ENCODE data around the gene CBX6. TPM values are rescaled to one million over a fixed set of nuclear protein-coding genes. Genes with fewer than 3 reads are reported as not detected.

Gene CBX6
- total and polyA plus RNA-seq, 9 of the 15 experiments (the other 6 are each of a cell fraction or from before 2014, with no cell fraction given): 0.75 to 31.6 (median 8.0) TPM

DNA sequence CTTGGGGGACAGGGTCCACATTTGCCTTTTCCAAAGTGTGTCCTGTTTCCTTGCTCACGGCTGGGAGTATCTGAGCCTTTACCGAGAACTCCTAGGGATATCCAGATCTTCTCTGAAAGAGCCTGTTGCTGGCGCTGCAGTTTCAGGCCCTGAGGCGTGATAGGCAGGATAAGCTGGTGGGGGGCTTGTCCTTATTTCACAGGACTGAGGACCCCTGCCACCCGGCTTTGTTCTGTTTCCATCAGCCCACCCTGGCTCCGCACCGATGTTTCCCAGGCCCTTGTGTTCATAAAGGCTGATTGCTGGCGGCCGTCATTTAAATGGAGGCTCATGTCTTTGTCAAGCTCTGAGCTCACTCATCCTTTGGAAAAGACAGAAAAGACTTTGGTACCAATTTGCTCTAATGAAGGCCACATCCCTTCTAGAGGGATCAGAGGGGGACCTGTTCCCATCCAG, 18.8 kb downstream of the CBX6 start:
- intact Hi-C loops (cut with micrococcal nuclease) (no loop called here), in situ Hi-C loops (cut with MboI) (loop anchor here (5.0 kb wide), 1 partner anchor 86 kb away; no protein-coding TSS in a partner anchor)
- Histone ChIP-seq H3K36me3 (ENCODE audit: control insufficient read depth, insufficient read depth, low read length) (no peaks in the 10 kb centered on the region), H3K4me2 (ENCODE audit: insufficient read depth, low read length) (no peak overlapping the region), H4K20me1 (replicated peaks; ENCODE audit: control insufficient read depth, insufficient read depth, low read length) (no peaks in the 10 kb centered on the region), H3K9me1 (ENCODE audit: control insufficient read depth, insufficient read depth, low read length) (no peaks in the 10 kb centered on the region), H3K4me3 (no peak overlapping the region), H3K79me2 (ENCODE audit: control insufficient read depth, insufficient read depth, low read length) (no peaks in the 10 kb centered on the region), H3K27me3 (ENCODE audit: control insufficient read depth in 2 of 2, insufficient read depth in 2 of 2, low read length in 2 of 2) (no peaks in the 10 kb centered on the region), H3K27ac (ENCODE audit: extremely low read depth, low read depth, low read length) (no peak overlapping the region), H3K4me1 (replicated peaks in 1 of 2; ENCODE audit: control insufficient read depth in 2 of 2, insufficient read depth in 2 of 2, low read length in 2 of 2) (peaks cover 0 to 16% of the 10 kb centered on the region in 2 experiments; a peak in 2 of 5 replicates), H2AFZ (ENCODE audit: low read depth, low read length) (no peak overlapping the region), H3K9ac (ENCODE audit: insufficient read depth in 1 of 2, low read depth in 2 of 2, low read length in 2 of 2) (no peak overlapping the region), H3K9me3 (replicated peaks; ENCODE audit: control insufficient read depth, insufficient read depth, low read depth, low read length) (no peaks in the 10 kb centered on the region)
- DNase-seq (ENCODE audit: extremely low read depth in 1 of 4, low spot score in 3 of 4): no peak
- 69% methylated on average over 4 of the region's 9 CpGs for WGBS (ENCODE audit: insufficient coverage, low coverage, missing lambda C conversion rate)
- CTCF ChIA-PET (ENCODE audit: low intra/inter-chr PET ratio): no interaction called here
- FAIRE-seq: no peak
- POLR2A ChIA-PET: interaction anchor here (1.5 to 1.9 kb wide), 2 partner anchors 11 kb away, joined by 4 to 7 read pairs; no protein-coding TSS in a partner anchor
- no peak for ATAC-seq
- BruUV-seq (replicated peaks): no TSS peak
- TF ChIP-seq ZNF280A (IDR thresholded peaks at IDR 0.05; ENCODE audit: low read depth, partially characterized antibody): no peak
- no peak for TF ChIP-seq ZBTB26 (CRISPR knock-in tag; IDR thresholded peaks at IDR 0.05)
- TF ChIP-seq ZNF174 (CRISPR knock-in tag; IDR thresholded peaks at IDR 0.05): no peak
- TF ChIP-seq CTBP1 (IDR thresholded peaks at IDR 0.05; ENCODE audit: borderline replicate concordance): no peak
- no peak for TF ChIP-seq ATF2 (CRISPR knock-in tag; IDR thresholded peaks at IDR 0.05)
- no peak for TF ChIP-seq TEAD1 (CRISPR knock-in tag; IDR thresholded peaks at IDR 0.05)
- no peak for TF ChIP-seq TEAD4 (IDR thresholded peaks at IDR 0.05; ENCODE audit: low read length)
- TF ChIP-seq TEAD4 (CRISPR knock-in tag; IDR thresholded peaks at IDR 0.05; ENCODE audit: borderline replicate concordance): no peak
- no peak for TF ChIP-seq FUS (optimal IDR thresholded peaks at IDR 0.05; ENCODE audit: low read depth, low read length)

All from K562 (cell line).